GM23248 (cell line): Measurements from ENCODE around the gene CBX3. TPM values are rescaled to one million over a fixed set of nuclear protein-coding genes. Genes with fewer than 3 reads are reported as not detected.
A peak's percentile ranks its signal among the peaks of the same experiment; 100 is the strongest.

Source experiments
- DNase-seq: peaks from one replicate; pipeline ENCODE4 v3.0.0-alpha.2; 2015
- H2AFZ ChIP-seq: fragments of 200-600 bp; sonication (generic); 2 replicates; pipeline ENCODE4 v1.6.1; 2016; ENCODE audit warnings: antibody characterized with exemption
- H3F3A ChIP-seq: fragments of 200-600 bp; sonication (generic); 2 replicates; pipeline ENCODE4 v1.6.1; 2016; ENCODE audit warnings: mild to moderate bottlenecking, antibody characterized with exemption, mixed run types; ENCODE audit not compliant: insufficient read depth
- H3K27ac ChIP-seq: fragments of 200-600 bp; sonication (generic); 2 replicates; pipeline ENCODE4 v1.5.1; 2016; ENCODE audit warnings: mild to moderate bottlenecking
- H3K27me3 ChIP-seq: fragments of 200-600 bp; sonication (generic); replicated peaks from 2 replicates; pipeline ENCODE4 v1.6.1; 2016; ENCODE audit warnings: mild to moderate bottlenecking; ENCODE audit not compliant: insufficient read depth
- H3K36me3 ChIP-seq: fragments of 200-600 bp; sonication (generic); 2 replicates; pipeline ENCODE4 v1.6.1; 2016; ENCODE audit warnings: low read depth, mild to moderate bottlenecking
- H3K4me1 ChIP-seq: fragments of 200-600 bp; sonication (generic); 2 replicates; pipeline ENCODE4 v1.6.1; 2016; ENCODE audit warnings: mild to moderate bottlenecking; ENCODE audit not compliant: insufficient read depth
- H3K4me2 ChIP-seq: fragments of 200-600 bp; sonication (generic); one replicate; pipeline ENCODE4 v1.6.1; 2016; ENCODE audit warnings: mild to moderate bottlenecking; ENCODE audit not compliant: unreplicated experiment
- H3K4me3 ChIP-seq: fragments of 200-600 bp; sonication (generic); 2 replicates; pipeline ENCODE4 v1.5.1; 2016; ENCODE audit warnings: mild to moderate bottlenecking
- H3K79me2 ChIP-seq: fragments of 200-600 bp; sonication (generic); 2 replicates; pipeline ENCODE4 v1.6.1; 2016; ENCODE audit warnings: mild to moderate bottlenecking; ENCODE audit not compliant: insufficient read depth
- H3K9ac ChIP-seq: fragments of 200-600 bp; sonication (generic); 2 replicates; pipeline ENCODE4 v1.6.1; 2016; ENCODE audit warnings: mild to moderate bottlenecking
- H3K9me2 ChIP-seq: fragments of 200-600 bp; sonication (generic); 2 replicates; pipeline ENCODE4 v1.6.1; 2016; ENCODE audit warnings: mixed run types, mild to moderate bottlenecking, moderate library complexity; ENCODE audit not compliant: insufficient read depth
- H3K9me3 ChIP-seq: fragments of 200-600 bp; sonication (generic); one replicate; pipeline ENCODE4 v1.6.1; 2017; ENCODE audit warnings: low read depth
- H4K20me1 ChIP-seq: fragments of 200-600 bp; sonication (generic); 2 replicates; pipeline ENCODE4 v1.6.0; 2016; ENCODE audit not compliant: insufficient read depth
- EZH2 ChIP-seq: fragments of 200-600 bp; sonication (generic); IDR thresholded peaks from 2 replicates; pipeline ENCODE4 v1.6.1; 2018; ENCODE audit warnings: antibody characterized with exemption, mild to moderate bottlenecking; ENCODE audit not compliant: insufficient read depth, poor library complexity, severe bottlenecking
- EZH2phosphoT487 ChIP-seq: fragments of 200-600 bp; sonication (generic); IDR thresholded peaks from 2 replicates; pipeline ENCODE4 v1.6.1; 2018; ENCODE audit warnings: antibody characterized with exemption, moderate library complexity, mild to moderate bottlenecking, low read depth; ENCODE audit not compliant: insufficient read depth
- WGBS, 2 experiments: methylation state at CpG; one replicate each; pipeline ENCODE4 v1.1.6; 2015 to 2017; ENCODE audit warnings: low lambda C conversion rate in 2 of 2, low coverage in 1 of 2; ENCODE audit errors: missing lambda C conversion rate in 2 of 2; 5-methylcytosine and 5-hydroxymethylcytosine counted together
- in situ Hi-C: fragments of 300-500 bp; cut with MboI; formaldehyde crosslinking; loops from 2 replicates; pipeline ENCODE4 v1.15.0; 2020
- polyA plus RNA-seq: library from polyadenylated mRNA; unstranded; fragments of >200 nt; fragmentation: Nextera tagmentation; extraction: Ambion mirVana; gene quantifications from 2 replicates; pipeline ENCODE4 v1.2.1, GENCODE V29; 2016
- total RNA-seq: library from RNA; depleted of rRNA; stranded (reverse); fragments of >200 nt; shearing (Covaris generic); gene quantifications from 2 replicates; pipeline ENCODE4 v1.2.3, GENCODE V29; 2014

Gene CBX3
- total and polyA plus RNA-seq, 2 experiments from 2014 or later = 73.3 to 122 TPM

DNA sequence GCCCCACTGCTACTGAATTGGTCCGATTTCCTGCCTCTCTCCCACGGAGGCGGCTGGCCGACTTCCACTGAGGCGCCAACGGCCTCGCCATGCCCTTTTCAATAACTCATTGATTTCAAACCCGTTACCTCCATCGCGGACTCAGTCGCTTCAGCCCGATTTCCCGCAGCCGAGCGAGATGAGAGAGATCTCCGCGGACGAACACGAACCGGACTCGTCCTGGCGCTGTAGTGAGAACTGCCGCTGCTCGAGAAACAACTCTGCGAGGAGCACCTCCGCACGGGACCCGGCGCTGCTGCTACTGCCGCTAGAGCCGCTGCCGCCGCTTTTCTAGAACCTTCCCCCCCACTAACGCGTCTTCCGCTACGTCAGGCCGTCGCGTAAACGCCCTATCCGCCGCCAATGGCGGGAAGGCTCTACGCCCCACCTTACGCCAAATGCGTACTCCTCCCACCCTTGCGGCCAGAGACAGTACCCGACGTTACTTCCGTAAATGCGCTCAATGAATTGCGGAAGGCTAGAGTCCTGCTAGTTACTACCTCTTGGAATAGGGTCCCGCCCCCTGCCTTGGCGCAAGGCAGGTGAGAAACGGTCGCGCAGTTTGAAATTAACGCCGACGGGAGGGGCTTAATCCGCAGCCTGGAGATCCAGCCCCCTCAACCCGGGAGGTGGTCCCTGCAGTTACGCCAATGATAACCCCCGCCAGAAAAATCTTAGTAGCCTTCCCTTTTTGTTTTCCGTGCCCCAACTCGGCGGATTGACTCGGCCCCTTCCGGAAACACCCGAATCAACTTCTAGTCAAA lies 900 bp upstream of the CBX3 start, which contains the start of gene HNRNPA2B1:
TSS of gene HNRNPA2B1 (minus strand) at position 303 of the 803 bp plus-strand sequence. CDS start at position 134, 169 bp downstream.
- TF ChIP-seq EZH2 (no peak), EZH2phosphoT487 (no peak)
- peaks cover 41% of the 10 kb centered on the region for H3K36me3 ChIP-seq
- H3K4me1 ChIP-seq = peaks cover 48% of the 10 kb centered on the region
- H3K9me3 ChIP-seq = no peaks in the 10 kb centered on the region
- peak within 1 kb of the TSS; percentile 86 for H3K4me3 ChIP-seq
- H2AFZ ChIP-seq = peak within 1 kb of the TSS; percentile 64
- peaks cover 90% of the 10 kb centered on the region for H3K79me2 ChIP-seq
- H3F3A ChIP-seq = peaks cover 47% of the 10 kb centered on the region
- peaks cover 56% of the 10 kb centered on the region for H4K20me1 ChIP-seq
- peak; percentile 97 for DNase-seq
- WGBS, 2 experiments = 1% methylated on average over 70 to 71 of the region's 71 CpGs
- H3K27me3 ChIP-seq = no peaks in the 10 kb centered on the region
- in situ Hi-C loops = no loop called here
- no peaks in the 10 kb centered on the region for H3K9me2 ChIP-seq
- peak within 1 kb of the TSS; percentile 100 for H3K9ac ChIP-seq
- H3K27ac ChIP-seq = peak within 1 kb of the TSS; percentile 95
- peak within 1 kb of the TSS; percentile 90 for H3K4me2 ChIP-seq

- H4K20me1 ChIP-seq = peaks cover 40% of the 10 kb centered on the region
- DNase-seq = peak; percentile 72
- peaks cover 40% of the 10 kb centered on the region for H3K36me3 ChIP-seq
- H3F3A ChIP-seq = peaks cover 31% of the 10 kb centered on the region
- H3K4me3 ChIP-seq = peak overlapping the region; percentile 86
- peaks cover 40% of the 10 kb centered on the region for H3K4me1 ChIP-seq
- peak overlapping the region; percentile 61 for H2AFZ ChIP-seq
- no peak for TF ChIP-seq EZH2phosphoT487
- TF ChIP-seq EZH2 = no peak
- peak overlapping the region; percentile 90 for H3K4me2 ChIP-seq
- H3K9me3 ChIP-seq = no peaks in the 10 kb centered on the region
- H3K27me3 ChIP-seq = no peaks in the 10 kb centered on the region
- peak overlapping the region; percentile 100 for H3K9ac ChIP-seq
- in situ Hi-C loops = no loop called here
- H3K27ac ChIP-seq = peak overlapping the region; percentile 95
- H3K79me2 ChIP-seq = peaks cover 90% of the 10 kb centered on the region
- H3K9me2 ChIP-seq = no peaks in the 10 kb centered on the region
- 1% methylated on average over 40 to 48 of the region's 68 CpGs for WGBS, 2 experiments
Observed at GRCh38 chr7:26202019-26202990, 760 bp downstream of the CBX3 start.

DNA sequence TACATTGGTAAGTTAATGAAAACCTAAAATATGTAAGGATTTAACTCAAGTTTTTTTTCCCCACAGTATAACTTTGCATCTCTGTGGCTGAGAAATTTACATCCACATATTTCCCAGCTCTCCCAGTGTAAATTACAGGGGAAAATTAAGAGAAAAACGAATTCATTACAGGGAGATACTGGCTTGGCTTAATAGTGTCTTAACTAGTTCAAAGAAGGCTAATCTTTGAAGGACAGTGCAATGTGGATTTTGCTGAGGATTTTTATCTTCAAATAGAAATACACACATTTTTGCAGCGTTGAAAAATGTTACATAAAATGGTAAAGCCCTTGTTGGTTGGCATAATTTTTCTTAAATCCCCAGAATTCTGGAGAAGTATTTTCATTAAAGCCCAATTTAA lies 1.5 kb downstream of the CBX3 start:
- TF ChIP-seq EZH2 (no peak), EZH2phosphoT487 (no peak)
- Histone ChIP-seq H3K4me3 (peak overlapping the region; percentile 86), H4K20me1 (peaks cover 35% of the 10 kb centered on the region), H3K4me1 (peaks cover 36% of the 10 kb centered on the region), H3K9ac (peak overlapping the region; percentile 100), H3F3A (peaks cover 26% of the 10 kb centered on the region), H3K4me2 (peak overlapping the region; percentile 90), H3K79me2 (peaks cover 90% of the 10 kb centered on the region), H3K36me3 (peaks cover 40% of the 10 kb centered on the region), H3K27ac (peak overlapping the region; percentile 95), H3K27me3 (no peaks in the 10 kb centered on the region), H2AFZ (no peak overlapping the region), H3K9me2 (no peaks in the 10 kb centered on the region), H3K9me3 (no peaks in the 10 kb centered on the region)
- in situ Hi-C loops = no loop called here
- no peak for DNase-seq
- 3 to 6% methylated on average over 2 of the region's 2 CpGs for WGBS, 2 experiments

- H3K27me3 ChIP-seq = no peaks in the 10 kb centered on the region
- 74 to 78% methylated on average over 5 of the region's 5 CpGs for WGBS, 2 experiments
- peaks cover 81% of the 10 kb centered on the region for H3K79me2 ChIP-seq
- peaks cover 21% of the 10 kb centered on the region for H4K20me1 ChIP-seq
- no peak overlapping the region for H3K27ac ChIP-seq
- H3K4me1 ChIP-seq = peaks cover 34% of the 10 kb centered on the region
- no peaks in the 10 kb centered on the region for H3K9me2 ChIP-seq
- DNase-seq = no peak
- no peak overlapping the region for H3K4me2 ChIP-seq
- H3K9ac ChIP-seq = no peak overlapping the region
- TF ChIP-seq EZH2 = no peak
- no peak for TF ChIP-seq EZH2phosphoT487
- H3K36me3 ChIP-seq = peaks cover 73% of the 10 kb centered on the region
- no peaks in the 10 kb centered on the region for H3K9me3 ChIP-seq
- H3K4me3 ChIP-seq = no peak overlapping the region
- H3F3A ChIP-seq = peaks cover 17% of the 10 kb centered on the region
- no peak overlapping the region for H2AFZ ChIP-seq
- in situ Hi-C loops = no loop called here
Observed at GRCh38 chr7:26208040-26208439, 6.5 kb downstream of the CBX3 start.
